Measurements from ENCODE around the gene LRRC7. TPM values are rescaled to one million over a fixed set of nuclear protein-coding genes. Genes with fewer than 3 reads are reported as not detected.
"Not testable (repeated sequence)": the region's sequence is repeated elsewhere in the genome, so short reads cannot be mapped to it uniquely, and the experiment has no call there.

Gene LRRC7
- total RNA-seq, 1 experiment from 2014 or later: not detected

GRCh38 chr1:69962452-69962851, 394.7 kb downstream of the LRRC7 start:
- not testable (repeated sequence) for DNase-seq (ENCODE audit: low read depth)

DNA sequence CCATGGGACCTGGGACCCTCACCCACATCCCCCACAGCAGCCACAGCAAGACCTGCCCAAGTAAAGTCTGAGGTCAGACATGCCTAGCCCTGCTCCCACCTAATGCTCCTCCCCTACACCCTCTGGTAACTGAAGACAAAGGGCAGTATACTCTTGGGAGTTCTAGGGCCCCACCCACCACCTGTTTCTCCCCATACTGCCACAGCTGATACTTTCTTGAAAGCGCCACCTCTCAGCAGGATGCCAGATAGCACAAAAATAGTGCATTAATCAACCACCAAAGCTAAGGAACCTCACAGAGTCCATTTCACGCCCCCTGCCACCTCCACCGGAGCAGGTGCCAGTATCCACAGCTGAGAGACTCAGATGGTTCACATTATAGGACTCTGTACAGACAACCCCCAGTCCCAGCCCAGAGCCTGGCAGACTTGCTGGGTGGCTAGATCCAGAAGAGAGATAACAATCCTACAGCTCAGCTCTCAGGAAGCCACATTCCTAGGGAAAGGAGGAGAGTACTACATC, 399.6 kb downstream of the LRRC7 start:
- no peak for DNase-seq (ENCODE audit: low read depth)

- no peak for DNase-seq (ENCODE audit: low read depth)
These were observed 409.2 kb downstream of the LRRC7 start for GRCh38 chr1:69976896-69977295.

DNA sequence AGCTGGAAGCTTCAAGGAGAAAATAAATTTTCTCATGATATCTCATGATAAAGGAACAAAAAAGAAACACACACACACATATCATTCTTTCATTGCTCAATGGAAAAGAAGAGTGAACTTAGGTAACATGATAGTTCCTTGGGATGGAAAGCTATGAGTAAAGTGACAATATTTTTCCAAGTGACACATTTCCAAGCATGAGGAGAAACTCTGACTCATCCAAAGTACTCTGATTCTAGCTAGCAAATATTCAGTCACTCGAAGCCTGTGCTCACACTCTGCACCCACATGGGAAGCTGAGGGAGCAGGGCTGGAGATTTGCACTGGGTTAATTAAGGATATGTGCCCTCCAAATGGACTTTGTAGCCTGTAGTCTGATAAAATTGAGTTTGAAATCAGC, 415.3 kb downstream of the LRRC7 start:
- no peak for DNase-seq (ENCODE audit: low read depth)

- no peak for DNase-seq (ENCODE audit: low read depth)
These were observed 417.7 kb downstream of the LRRC7 start for GRCh38 chr1:69985376-69985775.

DNA sequence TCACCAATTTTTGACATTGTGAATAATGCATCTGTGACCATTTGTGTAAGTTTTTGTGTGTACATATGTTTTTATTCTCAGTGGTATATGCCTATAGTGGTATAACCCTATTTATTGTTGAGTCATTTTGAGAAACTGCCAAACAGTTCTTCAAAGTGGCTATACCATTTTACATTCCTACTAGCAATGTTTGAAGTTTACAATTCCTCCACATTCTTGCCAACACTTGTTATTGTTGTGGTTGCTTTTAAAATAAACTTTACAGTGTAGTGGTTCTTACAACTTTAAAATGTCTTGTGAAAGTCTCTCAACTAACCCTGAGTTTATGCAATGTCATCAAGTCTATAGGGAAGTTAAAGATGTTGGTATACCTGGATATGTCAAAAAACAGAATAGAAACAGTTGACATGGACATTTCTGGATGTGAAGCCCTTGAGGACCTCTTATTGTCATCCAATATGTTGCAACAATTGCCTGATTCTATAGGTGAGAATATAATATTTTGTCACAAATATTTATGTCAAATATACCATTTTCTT, 418.2 kb downstream of the LRRC7 start:
- DNase-seq (ENCODE audit: low read depth): no peak

DNA sequence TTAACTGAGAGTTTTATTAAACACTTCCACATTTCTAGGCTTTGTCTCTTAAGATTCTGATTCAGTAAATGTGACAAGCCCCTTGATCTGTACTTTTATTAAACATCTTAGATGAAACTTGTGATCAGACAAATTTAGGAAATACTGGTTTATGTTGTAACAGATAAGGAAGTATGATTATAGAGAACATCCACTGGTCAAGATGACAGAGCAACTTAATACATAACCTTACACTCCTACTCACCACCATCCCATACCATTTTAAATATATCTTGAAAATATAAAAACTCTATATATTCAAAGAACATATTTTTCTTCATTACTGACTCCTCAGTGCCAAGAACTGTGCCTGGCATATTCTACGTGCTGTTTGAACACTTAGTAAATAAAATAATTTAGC, 420.2 kb downstream of the LRRC7 start:
- DNase-seq (ENCODE audit: low read depth): no peak

- DNase-seq (ENCODE audit: low read depth): no peak
These were observed 423.9 kb downstream of the LRRC7 start for GRCh38 chr1:69991644-69992043.

GRCh38 chr1:69992594-69992993, 424.9 kb downstream of the LRRC7 start:
- no peak for DNase-seq (ENCODE audit: low read depth)

DNA sequence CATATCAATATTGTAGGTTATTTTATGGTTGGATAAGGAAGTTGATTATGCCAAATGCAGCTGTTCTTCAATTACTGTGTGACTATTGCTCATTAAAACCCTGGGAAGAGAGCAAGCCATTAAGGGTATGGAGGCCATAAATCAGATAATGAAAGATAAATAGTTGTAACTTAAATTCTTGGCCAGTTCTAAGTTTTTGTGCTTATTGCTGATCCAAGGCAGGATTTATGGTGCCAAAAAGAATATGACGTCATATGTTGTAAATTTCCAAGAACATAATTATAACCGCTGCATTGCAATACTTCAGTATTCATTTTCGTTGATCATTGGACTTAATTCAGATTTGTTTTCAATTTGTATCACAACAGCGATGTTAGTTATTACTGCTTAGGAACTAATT, 426.1 kb downstream of the LRRC7 start:
- no peak for DNase-seq (ENCODE audit: low read depth)

DNA sequence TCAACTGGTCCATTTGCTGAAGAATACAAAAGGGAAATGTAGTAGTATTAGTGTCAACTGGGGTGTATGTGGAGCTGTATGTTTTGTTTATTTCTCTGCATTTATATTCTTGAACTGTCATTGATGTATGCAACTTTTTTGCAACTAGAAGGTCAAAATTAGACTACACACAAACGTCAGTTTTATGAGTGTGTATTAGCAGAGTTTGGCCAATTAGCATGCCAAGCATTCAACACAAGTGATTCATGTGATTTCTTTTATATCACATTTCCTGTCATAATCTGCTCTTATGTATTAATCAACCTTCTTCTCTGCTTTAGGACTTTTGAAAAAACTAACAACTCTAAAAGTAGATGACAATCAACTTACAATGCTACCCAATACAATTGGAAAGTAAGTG, 426.5 kb downstream of the LRRC7 start:
- no peak for DNase-seq (ENCODE audit: low read depth)

GRCh38 chr1:69998847-69999246, 431.1 kb downstream of the LRRC7 start:
- no peak for DNase-seq (ENCODE audit: low read depth)

DNA sequence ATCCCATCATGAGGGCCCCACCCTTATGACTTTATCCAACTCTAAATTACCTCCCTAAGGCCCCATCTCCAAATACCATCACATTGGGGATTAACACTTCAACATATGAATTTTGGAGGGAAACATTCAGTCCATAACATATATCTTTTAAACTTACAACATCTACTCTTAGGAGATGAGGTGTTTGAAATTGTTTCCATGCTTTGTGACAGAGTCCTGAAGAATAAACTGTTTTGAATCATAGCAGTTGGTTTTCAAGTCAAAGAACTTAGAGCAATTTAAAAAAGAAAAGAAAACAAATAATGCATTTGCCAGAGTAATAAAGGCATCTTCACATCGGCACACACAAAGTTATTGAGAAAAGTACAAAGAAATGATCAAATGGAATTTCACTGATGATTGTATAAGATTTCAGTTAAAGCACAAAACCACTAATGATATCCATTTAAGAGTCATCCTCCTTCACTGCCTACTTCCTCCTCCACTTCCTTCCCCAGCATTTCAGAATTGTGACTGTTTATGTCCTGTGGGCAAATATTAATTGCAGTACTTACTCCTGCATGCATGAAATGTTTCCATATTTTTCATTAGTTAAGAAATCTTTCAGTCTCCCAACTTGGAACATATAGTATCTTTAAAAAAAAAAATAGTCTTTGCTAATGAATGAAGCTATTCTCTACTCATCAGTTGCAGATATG, 435.6 kb downstream of the LRRC7 start:
- no peak for DNase-seq (ENCODE audit: low read depth)

- no peak for DNase-seq (ENCODE audit: low read depth)
These were observed 437.8 kb downstream of the LRRC7 start for GRCh38 chr1:70005386-70006034.

- DNase-seq (ENCODE audit: low read depth): no peak
These were observed 440.9 kb downstream of the LRRC7 start for GRCh38 chr1:70008660-70009059.

DNA sequence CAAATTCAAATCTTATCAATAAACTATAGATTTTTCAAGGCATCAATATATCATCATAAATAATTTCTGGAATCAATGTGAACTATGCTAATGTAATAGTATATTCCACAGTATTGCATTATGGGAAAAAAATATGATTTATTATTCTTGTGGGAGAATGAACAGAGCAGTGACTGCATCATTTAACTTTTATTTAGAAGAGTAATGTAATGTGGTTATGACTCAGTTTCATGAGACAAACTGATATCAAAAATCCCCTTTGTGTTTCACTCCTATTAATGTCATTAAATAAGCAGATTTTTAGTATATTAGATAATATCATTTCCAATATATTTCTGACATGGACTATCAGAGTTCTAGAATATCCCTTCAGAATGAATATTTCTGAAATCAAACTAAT, 450.0 kb downstream of the LRRC7 start:
- no peak for DNase-seq (ENCODE audit: low read depth)

- no peak for DNase-seq (ENCODE audit: low read depth)
These were observed 456.6 kb downstream of the LRRC7 start for GRCh38 chr1:70024272-70024671.

- DNase-seq (ENCODE audit: low read depth): no peak
These were observed 457.3 kb downstream of the LRRC7 start for GRCh38 chr1:70025052-70025451.

DNA sequence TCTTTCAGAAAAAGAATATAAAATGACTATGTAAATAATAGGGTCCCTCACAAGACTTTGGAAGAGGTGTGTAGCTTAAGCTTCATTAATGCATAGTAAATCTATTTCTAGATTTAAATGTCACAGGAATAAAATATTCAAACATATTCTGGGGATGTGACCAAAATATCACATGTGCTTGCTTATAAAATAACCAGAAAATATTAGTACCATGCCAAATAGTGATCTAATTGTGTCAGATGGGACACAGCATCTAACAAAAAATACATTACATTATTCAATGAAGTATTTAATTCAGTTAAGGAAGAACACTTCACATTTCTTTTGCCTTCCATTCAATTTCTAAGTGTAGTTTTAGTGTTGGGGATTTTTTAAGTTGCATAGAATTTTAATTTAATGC, 458.1 kb downstream of the LRRC7 start:
- DNase-seq (ENCODE audit: low read depth): no peak

DNA sequence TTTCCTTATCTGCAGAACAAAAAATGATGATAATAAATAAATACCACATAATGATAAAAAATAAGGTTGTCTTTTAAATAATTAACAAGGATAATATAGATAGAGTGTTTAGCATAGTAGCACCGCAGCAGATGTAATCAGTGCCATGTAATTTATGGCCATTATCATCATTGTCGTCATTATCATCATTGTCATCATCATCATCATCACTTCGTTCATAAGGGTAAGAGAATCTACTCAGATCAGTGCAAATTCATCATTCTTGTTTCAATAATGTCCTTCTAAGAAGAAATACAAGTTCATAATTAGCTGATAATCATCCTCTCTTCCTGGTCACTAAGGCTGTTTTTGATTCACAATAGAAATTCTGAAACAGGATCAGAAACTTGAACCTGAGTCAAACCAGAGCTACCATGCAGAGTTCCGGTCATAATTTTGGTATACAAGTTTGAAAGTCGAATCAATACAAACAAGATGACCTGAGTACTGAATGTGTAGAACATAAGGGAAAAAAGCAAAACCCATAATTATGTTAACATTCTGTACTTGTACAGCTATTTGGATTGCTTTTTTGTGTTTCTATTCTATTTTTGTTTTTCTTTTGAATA, 465.6 kb downstream of the LRRC7 start:
- no peak for DNase-seq (ENCODE audit: low read depth)

- no peak for DNase-seq (ENCODE audit: low read depth)
These were observed 466.2 kb downstream of the LRRC7 start for GRCh38 chr1:70033936-70034335.

GRCh38 chr1:70034403-70034802, 466.7 kb downstream of the LRRC7 start:
- peak; percentile 20 for DNase-seq (ENCODE audit: low read depth)

GRCh38 chr1:70038025-70038424, 470.3 kb downstream of the LRRC7 start:
- peak; percentile 46 for DNase-seq (ENCODE audit: low read depth)
